ENCODE data around the gene PCSK4.
"Not testable (repeated sequence)": the region's sequence is repeated elsewhere in the genome, so short reads cannot be mapped to it uniquely, and the experiment has no call there.

PCSK4 gene

DNA sequence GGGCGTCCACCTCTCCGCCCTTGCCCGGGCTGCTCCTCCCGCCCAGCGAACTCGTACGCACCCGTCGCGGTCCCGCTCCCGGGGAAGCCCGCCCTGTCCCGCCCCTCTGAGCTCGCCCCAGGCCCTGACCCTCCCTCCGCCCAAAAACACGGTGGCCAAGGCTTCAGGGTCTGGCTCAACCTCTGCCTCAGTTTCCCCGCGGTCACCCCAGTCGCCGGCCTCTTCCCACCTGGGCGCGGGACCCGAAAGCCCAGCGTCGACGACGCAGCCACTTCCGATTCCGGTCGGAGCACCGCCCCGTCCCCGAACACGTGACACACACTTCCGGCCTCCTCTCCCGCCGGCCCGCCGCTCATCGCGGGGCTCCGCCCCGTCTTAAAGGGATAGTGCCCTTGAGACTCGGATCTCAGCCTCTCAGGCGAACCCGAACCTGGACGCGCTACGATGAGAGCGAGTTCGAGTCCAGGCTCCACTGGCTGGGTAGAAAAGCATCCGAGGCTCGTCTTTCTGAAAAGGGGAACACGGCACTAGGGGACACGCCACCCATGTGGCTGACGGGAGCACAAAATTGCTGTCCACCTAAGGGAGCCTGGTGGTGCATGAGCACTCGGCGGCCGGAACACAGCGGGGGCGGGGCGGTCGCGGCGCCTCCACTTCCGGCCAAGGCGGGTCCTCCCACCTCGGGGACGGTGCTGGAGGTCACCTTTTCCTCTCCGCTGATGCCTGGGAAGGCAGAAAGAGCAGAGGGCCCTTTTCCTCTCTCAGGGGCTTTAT lies 11.0 kb downstream of the PCSK4 start, which contains the start of gene C19orf25:
C19orf25 (minus strand) TSS at position 282 of the 774 bp plus-strand sequence. CDS start 312 bp downstream, outside the sequence.
- DNase-seq (ENCODE audit: low read depth, low spot score): peak; percentile 95
- peak within 1 kb of the TSS; percentile 86 for H3K4me3 ChIP-seq (ENCODE audit: low read depth, low read length)
- in situ Hi-C loops (cut with HindIII; ENCODE audit: low sequenced_read_pairs): no loop called here
- TF ChIP-seq, protein P1, sequence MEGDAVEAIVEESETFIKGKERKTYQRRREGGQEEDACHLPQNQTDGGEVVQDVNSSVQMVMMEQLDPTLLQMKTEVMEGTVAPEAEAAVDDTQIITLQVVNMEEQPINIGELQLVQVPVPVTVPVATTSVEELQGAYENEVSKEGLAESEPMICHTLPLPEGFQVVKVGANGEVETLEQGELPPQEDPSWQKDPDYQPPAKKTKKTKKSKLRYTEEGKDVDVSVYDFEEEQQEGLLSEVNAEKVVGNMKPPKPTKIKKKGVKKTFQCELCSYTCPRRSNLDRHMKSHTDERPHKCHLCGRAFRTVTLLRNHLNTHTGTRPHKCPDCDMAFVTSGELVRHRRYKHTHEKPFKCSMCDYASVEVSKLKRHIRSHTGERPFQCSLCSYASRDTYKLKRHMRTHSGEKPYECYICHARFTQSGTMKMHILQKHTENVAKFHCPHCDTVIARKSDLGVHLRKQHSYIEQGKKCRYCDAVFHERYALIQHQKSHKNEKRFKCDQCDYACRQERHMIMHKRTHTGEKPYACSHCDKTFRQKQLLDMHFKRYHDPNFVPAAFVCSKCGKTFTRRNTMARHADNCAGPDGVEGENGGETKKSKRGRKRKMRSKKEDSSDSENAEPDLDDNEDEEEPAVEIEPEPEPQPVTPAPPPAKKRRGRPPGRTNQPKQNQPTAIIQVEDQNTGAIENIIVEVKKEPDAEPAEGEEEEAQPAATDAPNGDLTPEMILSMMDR (IDR thresholded peaks at IDR 0.05; ENCODE audit: low read depth, low read length): no peak

DNA sequence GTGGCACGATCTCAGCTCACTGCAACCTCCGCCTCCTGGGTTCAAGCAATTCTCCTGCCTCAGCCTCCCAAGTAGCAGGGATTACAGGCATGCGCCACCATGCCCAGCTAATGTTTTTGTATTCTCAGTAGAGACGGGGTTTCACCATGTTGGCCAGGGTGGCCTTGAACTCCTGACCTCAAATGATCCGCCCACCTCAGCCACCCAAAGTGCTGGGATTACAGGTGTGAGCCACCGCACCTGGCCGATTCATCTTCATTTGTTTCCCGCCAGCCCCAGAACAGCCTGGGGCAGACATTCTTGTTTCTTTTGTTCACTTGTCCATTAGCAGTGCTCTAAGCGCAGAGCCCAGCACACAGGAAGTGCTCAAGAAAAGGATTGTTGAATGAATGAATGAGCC lies 13.1 kb downstream of the PCSK4 start:
- DNase-seq (ENCODE audit: low read depth, low spot score); in situ Hi-C loops (cut with HindIII; ENCODE audit: low sequenced_read_pairs); H3K4me3 ChIP-seq (ENCODE audit: low read depth, low read length): not testable (repeated sequence)

DNA sequence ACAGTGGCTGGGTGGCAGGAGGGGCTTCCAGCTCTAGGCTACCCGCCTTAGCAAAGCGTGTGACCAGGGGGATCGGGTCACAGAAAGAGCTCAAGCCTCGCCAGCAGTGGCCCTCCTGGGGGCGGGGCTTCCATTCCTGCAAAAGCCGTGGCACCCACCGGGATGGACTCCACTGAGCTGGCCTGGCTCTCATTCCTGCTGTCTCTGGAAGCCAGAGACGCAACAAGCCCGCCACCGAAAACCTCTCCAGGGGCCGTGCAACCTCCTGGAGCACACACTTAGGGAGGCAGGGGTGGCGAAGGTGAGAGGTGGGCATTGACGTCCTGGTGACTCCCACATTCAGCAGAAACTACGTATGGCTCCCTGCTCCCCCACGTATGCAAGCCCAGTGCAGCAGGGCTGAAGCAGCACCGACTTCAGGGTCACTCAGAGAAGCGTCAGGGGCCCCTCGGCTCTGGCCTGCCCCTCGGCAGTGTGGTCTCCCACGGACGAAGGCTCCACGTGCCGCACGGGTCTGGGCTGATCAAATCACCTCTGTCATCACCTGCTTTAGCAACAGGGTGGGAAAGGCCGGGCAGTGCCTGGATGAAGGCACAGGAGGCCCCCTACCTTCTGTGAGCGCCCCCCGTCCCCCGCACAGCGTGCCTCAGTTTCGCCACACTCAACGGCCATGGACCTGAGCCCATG lies 14.3 kb downstream of the PCSK4 start:
- TF ChIP-seq, protein P1 (IDR thresholded peaks at IDR 0.05; ENCODE audit: low read depth, low read length): no peak
- DNase-seq (ENCODE audit: low read depth, low spot score): no peak
- in situ Hi-C loops (cut with HindIII; ENCODE audit: low sequenced_read_pairs): no loop called here
- no peak overlapping the region for H3K4me3 ChIP-seq (ENCODE audit: low read depth, low read length)

DNA sequence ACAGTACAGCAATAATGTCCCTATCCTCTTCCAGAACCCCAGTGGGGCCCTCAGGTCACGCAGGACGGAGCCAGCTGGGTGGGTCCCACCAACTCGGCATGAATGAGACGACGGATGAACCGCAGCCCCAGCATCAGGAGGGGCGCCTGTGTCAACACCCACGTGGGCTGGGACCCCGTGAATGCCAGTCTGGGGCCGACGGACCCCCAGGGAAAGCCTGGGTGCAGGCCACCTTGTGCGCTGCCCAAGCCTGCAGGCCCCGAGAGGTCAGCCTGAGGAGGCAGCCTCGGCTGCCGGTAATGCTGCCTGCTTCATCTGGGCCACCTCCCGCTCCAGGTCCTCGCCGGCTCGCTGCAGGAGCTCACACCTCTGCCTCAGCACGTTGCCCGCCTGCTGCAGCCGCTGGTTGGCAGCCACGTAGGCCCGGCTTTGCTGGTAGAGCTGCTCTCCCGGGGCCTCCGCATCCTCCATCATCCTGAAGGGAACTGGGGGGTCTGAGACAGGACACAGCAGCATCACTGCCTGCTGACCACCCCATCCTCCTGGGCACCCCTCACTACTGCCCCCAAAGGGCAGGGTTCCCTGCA lies 15.3 kb downstream of the PCSK4 start:
- in situ Hi-C loops (cut with HindIII; ENCODE audit: low sequenced_read_pairs): no loop called here
- DNase-seq (ENCODE audit: low read depth, low spot score): no peak
- TF ChIP-seq, protein P1 (IDR thresholded peaks at IDR 0.05; ENCODE audit: low read depth, low read length): no peak
- no peak overlapping the region for H3K4me3 ChIP-seq (ENCODE audit: low read depth, low read length)

DNA sequence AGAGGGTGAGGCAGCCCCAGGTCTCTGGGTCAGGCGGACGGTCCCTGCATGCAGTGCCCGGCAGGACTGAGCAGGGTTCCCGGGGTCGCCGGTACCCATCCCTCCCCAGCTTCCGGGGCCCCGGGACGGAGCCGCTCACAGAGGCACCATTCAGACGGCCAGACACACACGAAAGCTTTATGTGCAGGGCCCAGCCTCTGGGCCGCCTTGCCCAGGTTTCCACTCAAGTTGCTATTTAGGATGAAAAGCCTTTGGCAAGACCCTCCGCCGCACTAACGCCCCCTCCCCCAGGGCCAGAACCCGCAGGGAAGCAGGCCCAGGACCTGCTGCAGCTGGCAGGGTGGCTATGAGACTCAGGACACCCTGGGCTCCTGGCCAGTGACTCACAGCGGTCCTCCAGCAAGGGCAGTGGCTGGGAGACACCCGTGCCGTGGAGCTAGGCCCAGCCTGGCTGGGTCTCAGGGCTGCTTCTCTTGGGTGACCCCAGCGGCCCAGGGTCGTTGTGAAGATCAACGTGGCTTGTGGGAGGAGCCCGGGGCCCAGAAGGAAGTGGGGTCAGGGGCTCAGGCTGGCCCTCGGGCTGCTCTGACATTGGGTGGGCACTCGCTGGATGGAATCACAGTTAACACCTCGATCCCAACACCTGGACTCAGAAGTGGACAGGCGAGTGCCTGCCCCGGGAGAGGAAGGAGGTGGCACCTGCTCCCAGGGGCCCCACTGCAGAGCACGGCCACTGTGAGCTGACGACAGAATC lies 16.0 kb downstream of the PCSK4 start:
- TF ChIP-seq, protein P1 (IDR thresholded peaks at IDR 0.05; ENCODE audit: low read depth, low read length): no peak
- H3K4me3 ChIP-seq (ENCODE audit: low read depth, low read length): no peak overlapping the region
- DNase-seq (ENCODE audit: low read depth, low spot score): peak; percentile 22
- in situ Hi-C loops (cut with HindIII; ENCODE audit: low sequenced_read_pairs): no loop called here

DNA sequence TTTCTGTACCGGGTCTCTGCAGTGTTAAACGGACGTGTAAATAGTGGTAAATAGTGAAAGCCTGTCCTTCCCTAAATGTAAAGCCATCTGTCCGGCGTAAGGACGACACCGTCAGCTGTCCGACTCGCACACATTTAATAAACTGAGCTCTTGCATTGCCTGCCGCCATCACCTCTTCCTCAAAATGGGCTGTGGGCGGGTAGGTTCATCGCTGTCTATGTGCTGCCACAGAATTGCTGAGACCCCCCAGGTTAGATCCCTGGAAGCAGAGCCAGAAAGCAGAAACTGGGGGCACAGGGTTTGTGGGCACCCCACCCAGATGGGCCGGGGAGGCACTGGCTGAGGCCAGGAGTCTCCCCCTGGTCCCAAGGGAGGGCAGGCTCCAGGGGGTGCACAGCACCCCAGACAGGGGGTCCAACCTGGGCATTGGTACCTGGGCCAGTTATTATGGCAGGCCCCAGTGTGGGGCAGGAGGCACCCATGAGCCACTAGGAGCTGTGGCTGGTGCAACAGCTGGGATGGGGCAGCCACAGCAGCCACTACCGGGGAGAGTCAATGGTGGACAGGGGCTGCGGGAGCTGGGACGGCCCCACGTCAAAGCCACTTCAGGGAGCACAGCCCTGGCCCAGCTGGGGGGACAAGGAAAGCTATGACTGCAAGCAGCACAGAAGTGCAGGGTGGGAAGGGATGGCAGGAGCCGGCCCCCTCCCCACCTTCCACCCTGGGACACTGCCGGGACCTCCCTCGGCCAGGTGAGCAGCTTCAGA lies 16.9 kb downstream of the PCSK4 start:
- no peak for DNase-seq (ENCODE audit: low read depth, low spot score)
- no peak overlapping the region for H3K4me3 ChIP-seq (ENCODE audit: low read depth, low read length)
- TF ChIP-seq, protein P1 (IDR thresholded peaks at IDR 0.05; ENCODE audit: low read depth, low read length): no peak
- in situ Hi-C loops (cut with HindIII; ENCODE audit: low sequenced_read_pairs): no loop called here

Data from astrocyte of the spinal cord (primary cell).